ENCODE measurements around the gene ACTMAP.

Gene ACTMAP

DNA sequence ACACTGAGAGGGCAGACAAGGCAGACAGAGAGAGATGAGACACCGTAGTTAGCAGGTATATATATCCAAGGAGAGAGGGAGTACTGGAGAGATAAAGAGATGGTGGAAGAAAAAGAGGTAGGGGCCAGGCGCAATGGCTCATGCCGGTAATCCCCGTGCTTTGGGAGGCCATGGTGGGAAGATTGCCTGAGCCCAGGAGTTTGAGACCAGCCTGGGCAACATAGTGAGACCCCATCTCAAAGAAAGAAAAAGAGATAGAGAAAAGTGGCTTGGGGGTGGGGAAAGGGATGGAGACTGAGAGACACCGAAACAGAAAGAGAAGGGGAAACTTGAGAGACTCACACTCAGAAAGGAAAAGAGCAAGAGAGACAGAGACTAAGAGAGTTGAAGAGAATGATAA is 30.3 kb upstream of the ACTMAP start:
- H3K4me1 ChIP-seq (ENCODE audit: low read length), result peaks cover 12% of the 10 kb centered on the region
- H3K36me3 ChIP-seq (replicated peaks; ENCODE audit: insufficient read depth, low read length), result no peaks in the 10 kb centered on the region
- no peaks in the 10 kb centered on the region for H3K9me3 ChIP-seq (replicated peaks; ENCODE audit: insufficient read depth, low read length)
- no peaks in the 10 kb centered on the region for H3K9me2 ChIP-seq (replicated peaks; ENCODE audit: insufficient read depth, low read length)
- H4K20me1 ChIP-seq (ENCODE audit: insufficient read depth, low read length), result peaks cover 7% of the 10 kb centered on the region
- H3F3A ChIP-seq (ENCODE audit: insufficient read depth, low read length), result peaks cover 14% of the 10 kb centered on the region
- no peak overlapping the region for H3K9ac ChIP-seq (ENCODE audit: low read length)
- no peaks in the 10 kb centered on the region for H3K79me2 ChIP-seq (ENCODE audit: low read length)
- no peak overlapping the region for H3K4me2 ChIP-seq (ENCODE audit: low read depth, low read length)
- H3K4me3 ChIP-seq (ENCODE audit: low read length), result no peak overlapping the region
- peaks cover 12% of the 10 kb centered on the region for H3K27me3 ChIP-seq (replicated peaks; ENCODE audit: insufficient read depth, low read length)
- DNase-seq, result no peak
- no peak overlapping the region for H2AFZ ChIP-seq (ENCODE audit: low read length)
- no peak for TF ChIP-seq EZH2 (optimal IDR thresholded peaks at IDR 0.05; ENCODE audit: low read depth, low read length)
- TF ChIP-seq EZH2phosphoT487 (IDR thresholded peaks at IDR 0.05; ENCODE audit: low read length), result no peak
- TF ChIP-seq, protein P1, sequence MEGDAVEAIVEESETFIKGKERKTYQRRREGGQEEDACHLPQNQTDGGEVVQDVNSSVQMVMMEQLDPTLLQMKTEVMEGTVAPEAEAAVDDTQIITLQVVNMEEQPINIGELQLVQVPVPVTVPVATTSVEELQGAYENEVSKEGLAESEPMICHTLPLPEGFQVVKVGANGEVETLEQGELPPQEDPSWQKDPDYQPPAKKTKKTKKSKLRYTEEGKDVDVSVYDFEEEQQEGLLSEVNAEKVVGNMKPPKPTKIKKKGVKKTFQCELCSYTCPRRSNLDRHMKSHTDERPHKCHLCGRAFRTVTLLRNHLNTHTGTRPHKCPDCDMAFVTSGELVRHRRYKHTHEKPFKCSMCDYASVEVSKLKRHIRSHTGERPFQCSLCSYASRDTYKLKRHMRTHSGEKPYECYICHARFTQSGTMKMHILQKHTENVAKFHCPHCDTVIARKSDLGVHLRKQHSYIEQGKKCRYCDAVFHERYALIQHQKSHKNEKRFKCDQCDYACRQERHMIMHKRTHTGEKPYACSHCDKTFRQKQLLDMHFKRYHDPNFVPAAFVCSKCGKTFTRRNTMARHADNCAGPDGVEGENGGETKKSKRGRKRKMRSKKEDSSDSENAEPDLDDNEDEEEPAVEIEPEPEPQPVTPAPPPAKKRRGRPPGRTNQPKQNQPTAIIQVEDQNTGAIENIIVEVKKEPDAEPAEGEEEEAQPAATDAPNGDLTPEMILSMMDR (IDR thresholded peaks at IDR 0.05; ENCODE audit: low read length), result no peak
- no peak overlapping the region for H3K27ac ChIP-seq (ENCODE audit: low read length)

DNA sequence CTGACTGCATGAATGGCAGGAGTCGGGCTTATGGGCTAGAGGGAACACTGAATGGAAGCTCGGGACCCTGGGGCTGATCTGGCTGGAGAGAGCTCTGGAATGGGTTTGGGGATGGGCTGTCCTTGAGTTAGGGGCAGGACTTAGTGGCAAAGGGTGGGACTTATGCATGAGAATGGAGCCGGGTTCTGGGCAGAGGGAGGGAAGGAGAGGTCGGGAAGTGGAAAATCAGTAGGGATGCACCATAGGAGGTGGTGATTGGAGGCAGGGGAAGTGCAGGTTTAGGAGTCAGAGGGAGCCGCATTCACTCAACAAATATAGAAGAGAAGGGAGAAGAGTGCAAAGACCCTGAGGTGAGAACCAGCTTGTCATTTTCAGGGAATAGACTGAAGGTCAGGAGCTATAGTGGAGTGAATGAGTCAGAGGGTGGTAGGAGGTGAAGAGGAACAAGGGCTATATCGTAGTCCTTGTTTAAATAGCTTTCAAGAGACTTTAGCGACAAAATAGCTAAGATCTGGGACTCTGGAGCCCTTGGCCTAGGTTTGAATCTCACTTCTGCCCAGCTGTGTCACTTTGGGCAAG is 28.5 kb upstream of the ACTMAP start:
- Histone ChIP-seq H3K4me3 (ENCODE audit: low read length) (peak overlapping the region; percentile 80), H3K27me3 (replicated peaks; ENCODE audit: insufficient read depth, low read length) (peaks cover 30% of the 10 kb centered on the region), H2AFZ (ENCODE audit: low read length) (peak overlapping the region; percentile 47), H3K4me1 (ENCODE audit: low read length) (peaks cover 12% of the 10 kb centered on the region), H3K79me2 (ENCODE audit: low read length) (no peaks in the 10 kb centered on the region), H3K4me2 (ENCODE audit: low read depth, low read length) (peak overlapping the region; percentile 83), H3K9ac (ENCODE audit: low read length) (peak overlapping the region; percentile 66; the same call in 1 of the 2 replicates), H3K9me3 (replicated peaks; ENCODE audit: insufficient read depth, low read length) (no peaks in the 10 kb centered on the region), H3F3A (ENCODE audit: insufficient read depth, low read length) (peaks cover 14% of the 10 kb centered on the region), H3K36me3 (replicated peaks; ENCODE audit: insufficient read depth, low read length) (no peaks in the 10 kb centered on the region), H3K9me2 (replicated peaks; ENCODE audit: insufficient read depth, low read length) (no peaks in the 10 kb centered on the region), H3K27ac (ENCODE audit: low read length) (peak overlapping the region; percentile 92; the same call in 1 of the 2 replicates), H4K20me1 (ENCODE audit: insufficient read depth, low read length) (peaks cover 7% of the 10 kb centered on the region)
- TF ChIP-seq EZH2phosphoT487 (IDR thresholded peaks at IDR 0.05; ENCODE audit: low read length), result no peak
- TF ChIP-seq EZH2 (optimal IDR thresholded peaks at IDR 0.05; ENCODE audit: low read depth, low read length), result no peak
- TF ChIP-seq, protein P1 (IDR thresholded peaks at IDR 0.05; ENCODE audit: low read length), result no peak
- no peak for DNase-seq

DNA sequence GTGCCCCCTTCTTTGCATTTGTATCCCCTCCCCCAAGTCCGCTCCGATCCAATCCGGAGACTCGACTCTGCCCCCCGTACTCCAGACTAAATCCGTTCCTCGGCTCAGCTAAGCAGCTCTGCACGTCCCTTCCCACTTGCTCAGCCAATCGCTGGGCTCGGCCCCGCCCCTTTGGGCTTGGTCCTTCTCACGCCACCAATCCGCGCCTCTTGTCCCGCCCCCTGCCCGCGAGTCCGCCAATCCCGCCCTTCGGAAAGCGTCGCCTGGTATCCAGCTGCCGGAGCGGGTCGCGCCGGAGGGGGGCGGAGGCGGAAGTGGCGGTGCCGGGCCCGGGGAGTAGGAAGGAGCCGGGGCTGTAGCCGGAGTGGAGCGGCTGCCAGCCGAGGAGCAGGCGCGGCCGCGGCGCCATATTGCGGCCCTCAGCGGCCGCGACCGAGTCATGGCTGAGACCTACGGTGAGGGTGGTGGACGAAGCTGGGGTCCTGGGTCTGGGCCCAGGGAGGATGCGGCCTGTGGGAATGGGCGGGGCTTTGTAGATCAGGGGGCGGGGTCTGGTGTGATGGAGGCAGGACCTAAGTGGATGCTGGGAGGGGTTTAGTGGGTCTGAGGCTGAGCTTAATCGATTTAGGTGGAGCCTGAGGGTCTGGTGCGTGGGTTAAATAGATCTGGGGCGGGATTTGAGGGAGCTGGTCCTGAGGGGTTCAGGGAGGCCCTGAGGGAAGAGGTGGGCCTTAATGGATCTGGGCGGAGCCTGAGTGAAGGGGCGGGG is 27.8 kb upstream of the ACTMAP start, which contains the start of gene RAB4B:
RAB4B (plus strand) TSS at position 311 of the 769 bp plus-strand sequence; CDS start at position 440, 129 bp downstream.
- H3K4me1 ChIP-seq (ENCODE audit: low read length), result peaks cover 12% of the 10 kb centered on the region

More for the DNA sequence above, 27.8 kb upstream of the ACTMAP start, which contains the start of gene RAB4B:
- Histone ChIP-seq H2AFZ (ENCODE audit: low read length) (peak within 1 kb of the TSS; percentile 52), H4K20me1 (ENCODE audit: insufficient read depth, low read length) (peaks cover 7% of the 10 kb centered on the region), H3K27ac (ENCODE audit: low read length) (peak within 1 kb of the TSS; percentile 92), H3K4me2 (ENCODE audit: low read depth, low read length) (peak within 1 kb of the TSS; percentile 83), H3K27me3 (replicated peaks; ENCODE audit: insufficient read depth, low read length) (peaks cover 30% of the 10 kb centered on the region), H3F3A (ENCODE audit: insufficient read depth, low read length) (peaks cover 14% of the 10 kb centered on the region), H3K9me3 (replicated peaks; ENCODE audit: insufficient read depth, low read length) (no peaks in the 10 kb centered on the region), H3K9ac (ENCODE audit: low read length) (peak within 1 kb of the TSS; percentile 67), H3K9me2 (replicated peaks; ENCODE audit: insufficient read depth, low read length) (no peaks in the 10 kb centered on the region), H3K36me3 (replicated peaks; ENCODE audit: insufficient read depth, low read length) (no peaks in the 10 kb centered on the region), H3K79me2 (ENCODE audit: low read length) (no peaks in the 10 kb centered on the region), H3K4me3 (ENCODE audit: low read length) (peak within 1 kb of the TSS; percentile 80)
- DNase-seq, result peak; percentile 99
- TF ChIP-seq, protein P1 (IDR thresholded peaks at IDR 0.05; ENCODE audit: low read length), result no peak
- no peak for TF ChIP-seq EZH2phosphoT487 (IDR thresholded peaks at IDR 0.05; ENCODE audit: low read length)
- TF ChIP-seq EZH2 (optimal IDR thresholded peaks at IDR 0.05; ENCODE audit: low read depth, low read length), result no peak
